Stimulated activated CD4-positive, alpha-beta T cell treated with anti-CD3 and anti-CD28 coated beads, Interleukin-15, amount 100 ng/mL, for 1 hour (primary cell): ENCODE measurements around the gene HECA.
"Not testable (repeated sequence)": the region's sequence is repeated elsewhere in the genome, so short reads cannot be mapped to it uniquely, and the experiment has no call there.

Experiments
- DNase-seq, 2 donors: peaks; one replicate each; pipeline ENCODE4 v3.0.0-alpha.2; 2020; ENCODE audit warnings: low read depth in 1 of 2, low spot score in 1 of 2

HECA gene

DNA sequence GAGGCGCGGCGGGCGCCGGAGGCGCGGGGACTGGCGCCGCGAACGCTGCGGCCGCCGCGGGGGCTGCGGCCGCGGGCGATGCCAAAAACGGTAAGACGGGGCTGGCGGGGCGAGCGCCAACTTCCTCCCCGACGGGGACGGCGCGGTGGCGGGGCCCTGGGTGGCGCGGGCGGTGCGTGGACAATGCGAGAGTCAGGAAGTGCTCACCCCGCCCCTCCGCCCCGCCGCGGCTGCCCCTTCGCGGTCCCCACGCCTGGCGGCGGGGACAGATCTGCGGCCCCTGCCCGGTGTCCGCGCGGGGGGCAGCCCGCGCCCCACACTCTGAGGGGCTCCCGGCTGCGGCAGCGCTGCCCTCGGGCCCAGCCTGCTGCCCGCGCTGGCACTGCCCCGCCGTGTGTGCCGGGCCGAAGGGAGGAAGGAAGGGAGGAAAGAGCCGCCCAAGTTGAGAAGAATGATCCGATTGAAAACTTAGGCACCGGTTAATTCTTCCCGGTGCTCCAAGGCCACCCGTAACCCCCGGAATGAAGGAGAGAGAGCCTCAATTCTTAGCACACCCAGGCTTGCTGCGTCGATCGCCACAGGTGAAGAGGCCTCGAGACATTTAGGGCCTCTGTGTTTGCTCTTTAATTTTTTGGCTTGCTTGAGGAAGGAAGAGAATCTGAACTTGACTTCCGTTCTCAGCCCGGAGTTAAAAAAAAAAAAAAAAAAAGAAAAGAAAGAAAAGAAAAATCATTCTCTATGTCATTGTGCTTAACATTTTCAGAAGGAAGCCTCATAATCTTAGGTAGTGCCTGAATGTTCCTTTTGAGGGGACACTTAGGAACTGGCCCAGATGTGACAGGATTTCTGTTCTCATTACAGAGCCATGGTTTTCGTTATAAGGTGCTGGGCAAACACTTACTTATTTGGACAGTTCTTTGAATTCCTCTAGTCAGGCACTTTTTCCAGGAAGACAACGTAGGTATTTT, 982 bp downstream of the HECA start:
- peak; percentile 24 to 37 for DNase-seq

DNA sequence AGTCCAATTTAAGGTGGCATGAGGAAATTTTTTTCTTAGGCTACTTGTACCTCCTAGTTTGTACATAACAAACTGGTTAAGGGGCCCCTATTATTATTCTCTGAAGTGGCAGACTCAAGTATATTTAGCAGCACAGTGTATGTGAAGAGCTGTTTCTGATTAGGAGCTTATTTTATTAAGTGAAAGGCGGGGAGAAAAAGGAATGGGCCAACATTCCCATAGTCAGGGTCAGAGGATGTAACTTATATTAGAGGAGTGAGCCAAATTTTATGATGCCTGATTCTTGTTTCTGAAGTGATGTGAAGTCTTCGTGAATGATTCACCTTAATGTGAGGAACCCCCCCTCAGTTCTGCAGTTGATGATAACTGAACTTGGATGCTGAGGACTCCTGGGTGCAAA, 2.8 kb downstream of the HECA start:
- DNase-seq: no peak

DNA sequence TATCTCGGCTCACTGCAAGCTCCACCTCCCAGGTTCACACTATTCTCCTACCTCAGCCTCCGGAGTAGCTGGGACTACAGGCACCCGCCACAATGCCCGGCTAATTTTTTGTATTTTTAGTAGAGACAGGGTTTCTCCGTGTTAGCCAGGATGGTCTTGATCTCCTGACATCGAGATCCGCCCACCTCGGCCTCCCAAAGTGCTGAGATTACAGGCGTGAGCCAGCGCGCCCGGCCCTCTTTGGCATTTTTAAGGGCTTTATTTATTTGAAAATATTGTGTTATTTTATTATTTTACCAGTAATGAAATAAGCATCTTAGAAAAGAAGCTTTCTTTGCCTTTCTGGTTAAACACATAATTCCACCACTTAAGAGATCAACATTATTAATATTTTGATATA, 6.0 kb downstream of the HECA start:
- not testable (repeated sequence) for DNase-seq

DNA sequence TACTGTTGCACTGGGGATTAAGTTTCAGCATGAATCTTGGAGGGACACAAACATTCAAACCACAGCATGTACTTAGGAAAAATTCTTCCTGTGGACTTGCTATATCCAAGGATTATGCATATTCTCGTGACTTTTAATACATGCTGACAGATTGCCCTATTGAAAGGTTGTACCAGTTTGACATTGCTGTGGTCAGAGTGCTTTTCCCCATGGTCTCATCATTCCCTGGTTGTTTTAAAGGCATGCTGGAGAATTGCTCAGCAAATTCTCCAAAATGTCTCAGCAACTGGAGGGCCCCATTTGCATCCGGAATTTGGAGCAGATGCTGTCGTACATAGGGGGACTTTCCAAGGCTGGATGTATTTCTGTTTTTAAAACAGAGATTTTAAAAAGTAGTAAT, 7.4 kb downstream of the HECA start:
- DNase-seq: no peak

DNA sequence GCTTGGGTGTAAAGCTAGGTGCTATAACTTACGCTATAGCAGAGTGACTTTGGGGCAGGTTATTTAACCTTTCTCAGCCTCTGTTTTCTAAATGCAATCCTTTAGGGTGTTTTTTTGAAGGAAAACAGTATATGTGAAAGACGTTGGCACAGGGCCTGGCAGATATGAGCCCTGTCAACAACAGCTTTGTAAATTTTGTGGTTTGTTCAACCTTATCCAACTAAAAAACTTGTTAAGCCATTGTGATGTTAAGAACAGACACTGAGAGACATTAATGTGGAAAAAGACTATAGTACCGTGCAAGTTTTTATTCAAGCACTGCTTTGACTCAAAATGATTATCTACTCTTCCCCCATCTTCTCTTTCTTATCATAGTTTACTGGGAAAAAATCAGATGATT, 8.2 kb downstream of the HECA start:
- no peak for DNase-seq

DNA sequence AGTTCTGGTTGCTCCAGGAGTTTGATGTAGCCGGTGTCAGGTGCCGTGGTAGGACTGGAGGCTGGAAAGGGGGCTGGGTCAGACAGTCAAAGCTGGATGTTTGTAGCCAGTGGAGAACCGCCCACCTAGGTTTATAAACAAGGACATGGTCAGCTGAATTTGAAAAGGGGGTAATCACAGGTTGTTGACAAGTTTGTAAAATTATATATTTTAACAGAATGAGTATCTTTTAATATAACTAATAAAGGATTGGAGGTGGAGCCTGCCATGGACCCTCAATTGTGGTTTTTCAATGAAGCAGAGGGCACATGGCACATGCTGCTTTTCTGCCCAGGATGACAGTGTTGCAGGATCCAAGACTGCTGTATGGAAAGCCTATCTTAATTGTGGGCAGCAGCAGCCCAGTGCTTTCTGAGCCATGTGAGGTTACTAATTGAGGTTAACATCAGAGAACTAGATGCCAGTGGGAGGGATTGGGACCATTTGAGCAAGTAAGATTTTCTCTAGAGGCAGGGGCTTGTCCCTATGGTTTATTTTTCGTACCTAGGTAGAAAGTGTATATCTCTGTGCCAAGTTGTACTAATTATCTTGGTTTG, 9.7 kb downstream of the HECA start:
- no peak for DNase-seq

DNA sequence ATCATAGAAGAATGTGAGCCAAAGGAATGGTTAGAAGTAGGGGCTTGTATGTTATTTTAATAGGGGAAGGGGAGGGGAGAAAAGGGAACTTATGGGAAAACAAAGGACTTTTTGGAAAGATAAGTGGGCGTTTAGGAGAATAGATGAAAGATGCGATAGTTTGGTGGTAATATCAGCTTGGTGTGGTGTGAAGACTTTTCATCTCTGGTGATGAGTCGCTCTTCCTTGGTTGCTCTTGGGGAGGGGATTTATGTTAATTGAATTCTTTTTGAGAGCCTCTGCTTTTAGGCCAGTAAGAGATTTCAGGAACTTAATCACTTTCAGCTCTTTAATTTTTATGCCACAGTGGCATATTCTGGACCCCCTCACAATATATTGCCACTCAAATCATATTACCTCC, 10.8 kb downstream of the HECA start:
- no peak for DNase-seq

DNA sequence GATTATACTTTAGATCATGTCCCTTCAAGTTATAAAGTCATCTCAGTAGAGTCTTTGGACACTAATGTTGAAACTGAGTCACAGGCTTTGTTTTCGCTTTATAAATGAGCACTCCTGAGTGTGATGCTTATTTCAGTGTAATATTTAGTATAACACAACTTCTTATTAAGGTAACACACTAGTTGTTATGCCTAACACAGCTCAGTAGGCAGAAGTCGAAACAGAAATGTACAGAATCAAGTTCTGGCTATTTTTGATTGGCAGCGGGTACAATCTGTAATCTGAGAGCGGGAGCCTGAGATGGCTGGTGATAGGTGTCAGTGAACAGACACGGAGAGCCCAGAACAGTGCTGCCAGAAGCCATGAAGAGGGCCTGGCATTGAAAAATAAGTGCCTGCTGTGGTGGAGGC, 11.4 kb downstream of the HECA start:
- DNase-seq: no peak

DNA sequence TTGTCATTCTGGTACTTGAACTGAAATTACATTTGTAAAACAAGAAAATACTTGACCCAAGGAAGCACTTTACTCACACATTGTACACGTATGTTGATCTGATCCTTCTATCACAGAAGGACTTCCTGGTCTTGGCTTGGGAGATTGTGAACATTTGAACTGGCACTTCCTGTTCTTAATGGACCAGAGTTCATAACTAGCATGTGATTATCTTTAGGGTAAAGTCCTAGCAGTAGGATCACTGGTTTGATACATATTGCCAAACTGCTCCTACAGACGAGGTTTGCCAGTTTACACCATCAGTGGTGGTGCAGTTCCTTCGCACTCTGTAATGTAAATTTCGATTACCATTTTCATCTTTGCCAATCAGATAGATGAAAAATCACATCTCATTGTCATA, 12.7 kb downstream of the HECA start:
- DNase-seq: no peak

DNA sequence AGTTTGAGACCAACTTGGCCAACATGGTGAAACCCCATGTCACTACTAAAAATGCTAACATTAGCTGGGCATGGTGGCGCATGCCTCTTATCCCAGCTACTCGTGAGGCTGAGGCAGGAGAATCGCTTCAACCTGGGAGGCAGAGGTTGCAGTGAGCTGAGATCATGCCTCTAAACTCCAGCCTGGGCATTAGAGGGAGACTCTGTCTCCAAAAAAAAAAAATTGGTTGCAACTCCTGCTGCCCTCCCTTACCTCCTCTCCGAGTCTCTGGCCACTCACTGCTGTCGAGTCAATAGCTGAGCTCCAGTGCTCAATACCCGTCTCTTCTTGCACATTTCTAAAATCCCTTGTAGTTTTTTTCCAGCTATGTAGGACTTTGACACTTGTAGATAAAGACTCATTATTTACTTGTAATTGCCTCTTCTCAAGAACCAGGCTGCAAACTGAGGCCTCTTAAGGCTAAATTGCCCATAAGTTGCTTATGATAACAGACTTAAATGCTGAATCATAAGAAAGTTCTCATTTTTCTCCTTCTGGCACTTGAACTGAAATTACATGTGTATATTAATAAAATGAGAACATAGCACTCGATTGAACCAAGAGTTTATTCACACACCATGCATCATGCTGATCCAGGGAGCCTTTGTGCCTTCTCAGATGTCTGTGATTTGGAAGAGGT, 13.8 kb downstream of the HECA start:
- no peak for DNase-seq

DNA sequence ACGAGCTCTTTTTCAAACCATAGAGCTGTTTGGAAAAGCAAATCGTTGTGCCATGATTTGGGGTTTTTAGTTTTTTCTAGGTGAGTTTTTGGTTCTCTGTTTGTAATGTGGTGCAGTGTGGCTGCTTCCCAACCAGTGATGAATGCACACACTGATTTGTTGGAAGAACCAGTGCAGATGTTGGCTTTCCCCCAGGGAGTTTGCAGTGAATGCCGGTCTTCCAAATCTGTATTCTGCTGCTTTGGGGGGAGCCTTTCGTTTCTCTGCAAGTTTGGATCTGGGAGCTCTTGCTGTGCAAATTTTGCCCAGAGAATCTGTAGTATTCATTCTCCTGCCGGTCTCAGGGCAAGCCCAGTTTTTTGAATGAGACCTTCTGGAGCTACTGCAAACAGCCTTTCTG, 14.5 kb downstream of the HECA start:
- no peak for DNase-seq

DNA sequence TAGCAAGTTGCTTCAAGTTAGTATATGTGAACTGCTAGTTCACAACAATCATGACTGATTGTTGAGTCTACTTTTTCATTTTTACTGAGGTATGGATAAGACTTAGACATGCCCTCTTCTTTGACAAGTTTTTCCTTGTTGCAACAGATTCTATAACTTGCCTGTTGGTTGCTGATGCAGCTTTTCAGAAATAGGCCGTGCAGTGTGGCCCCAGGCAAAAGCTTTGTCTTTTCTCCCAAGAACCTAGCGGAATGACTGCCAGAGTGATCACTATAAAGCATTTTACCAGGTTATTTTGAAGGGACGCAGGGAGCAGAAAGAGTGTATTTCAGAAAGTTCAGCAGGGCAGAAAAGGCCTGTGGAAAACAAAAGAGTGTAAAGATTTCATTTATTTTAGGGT, 16.0 kb downstream of the HECA start:
- DNase-seq: no peak

DNA sequence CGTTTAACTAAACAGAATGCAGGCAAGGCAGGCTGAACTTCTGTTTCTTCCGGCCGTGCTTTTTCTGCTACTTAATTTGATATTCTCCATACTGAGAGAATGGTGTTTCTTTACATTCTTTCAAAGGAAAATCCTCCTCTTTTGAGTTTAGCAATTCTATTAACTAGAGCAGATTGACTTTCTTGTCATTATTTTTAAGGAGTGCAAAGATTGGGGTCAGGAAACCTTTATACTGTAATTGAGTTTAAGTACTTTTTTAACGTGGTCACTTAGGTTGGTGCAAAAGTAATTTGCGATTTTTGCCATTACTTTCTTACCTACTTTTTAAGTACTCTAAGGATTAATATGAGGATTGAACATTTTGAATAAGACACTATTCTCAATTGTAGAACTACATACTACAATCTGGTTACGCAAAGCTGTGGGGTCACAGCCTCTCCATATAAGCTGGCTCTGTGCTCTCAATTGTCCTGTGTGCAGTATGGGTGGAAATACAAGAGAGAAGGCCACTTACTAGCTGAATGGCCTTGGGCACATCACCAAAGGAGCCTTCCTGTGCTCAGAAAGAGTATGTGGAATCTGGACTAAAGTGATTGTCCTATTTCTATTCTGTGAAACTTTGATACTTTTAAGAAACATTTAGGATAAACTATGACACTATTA, 16.7 kb downstream of the HECA start:
- no peak for DNase-seq

DNA sequence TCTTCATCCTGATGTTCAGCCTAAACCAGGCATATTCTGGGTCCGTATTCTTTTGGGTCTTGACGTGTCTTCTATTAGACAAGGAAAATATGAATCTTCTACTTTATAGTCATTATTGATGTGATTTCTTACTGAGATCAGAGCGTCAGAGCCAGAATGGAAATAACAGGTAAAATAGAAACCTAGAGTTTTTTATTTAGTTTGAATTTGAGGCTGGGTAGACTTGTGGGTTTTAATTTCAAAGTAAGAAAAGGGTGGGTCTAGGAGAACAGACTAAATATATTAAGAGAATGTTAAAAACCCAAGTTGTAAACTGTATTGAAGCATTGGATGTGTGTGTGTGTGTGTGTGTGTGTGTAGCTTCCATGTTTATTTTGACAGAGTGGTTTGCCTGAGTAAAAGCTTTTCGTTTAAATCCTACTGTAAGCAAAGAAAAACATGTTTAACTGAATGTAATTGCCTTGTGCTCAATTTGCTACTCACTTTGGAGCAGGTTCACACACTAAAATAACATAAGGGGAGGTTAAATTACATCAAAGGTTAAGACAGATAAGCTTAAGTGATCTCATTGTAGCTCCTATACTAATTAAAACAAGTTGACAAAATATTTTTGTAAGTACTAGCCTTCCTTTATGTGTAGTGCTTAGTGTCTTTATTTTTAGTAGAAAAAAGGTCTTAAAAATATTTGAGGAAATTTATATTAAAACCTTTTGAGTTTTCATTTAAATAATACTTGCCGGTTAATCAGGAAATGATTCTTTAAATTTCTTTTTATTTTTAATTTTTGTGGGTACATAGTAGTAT, 17.4 kb downstream of the HECA start:
- no peak for DNase-seq

DNA sequence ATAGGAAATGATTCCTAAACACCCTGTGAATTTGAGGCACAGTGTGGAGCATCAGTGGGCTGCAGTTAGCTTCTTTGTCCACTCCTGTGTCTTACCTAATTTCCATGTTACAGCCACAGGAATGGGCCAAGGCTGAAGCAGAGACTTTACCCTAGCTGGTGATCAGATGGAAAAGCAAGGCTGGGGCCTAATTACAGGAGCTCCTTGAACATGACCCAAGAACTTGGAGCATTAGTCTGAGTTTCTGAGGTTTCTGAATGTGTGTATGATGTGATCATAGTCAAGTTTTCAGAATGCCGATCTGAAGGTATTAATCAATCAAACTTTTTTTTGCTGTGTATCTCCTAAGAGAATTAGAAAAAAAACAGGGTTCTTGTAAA, 18.0 kb downstream of the HECA start:
- no peak for DNase-seq

DNA sequence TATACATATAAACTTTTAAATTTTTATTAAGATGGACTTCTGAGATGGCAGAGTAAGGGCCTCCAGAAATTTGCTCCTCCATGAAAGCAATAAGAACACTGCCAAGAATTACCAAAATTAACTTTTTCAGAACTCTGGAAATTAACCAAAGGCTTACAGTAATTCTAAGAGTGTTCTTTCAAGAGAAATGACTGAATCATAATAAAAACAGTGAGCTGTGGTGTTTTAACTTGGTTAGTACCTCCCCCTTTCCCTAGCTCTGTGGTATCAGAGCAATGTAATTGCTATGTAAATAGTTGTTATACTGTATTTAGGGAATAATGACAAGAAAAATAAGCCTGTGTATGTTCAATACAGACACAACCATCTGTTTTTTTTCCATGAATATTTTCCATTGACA, 19.0 kb downstream of the HECA start:
- DNase-seq: no peak

DNA sequence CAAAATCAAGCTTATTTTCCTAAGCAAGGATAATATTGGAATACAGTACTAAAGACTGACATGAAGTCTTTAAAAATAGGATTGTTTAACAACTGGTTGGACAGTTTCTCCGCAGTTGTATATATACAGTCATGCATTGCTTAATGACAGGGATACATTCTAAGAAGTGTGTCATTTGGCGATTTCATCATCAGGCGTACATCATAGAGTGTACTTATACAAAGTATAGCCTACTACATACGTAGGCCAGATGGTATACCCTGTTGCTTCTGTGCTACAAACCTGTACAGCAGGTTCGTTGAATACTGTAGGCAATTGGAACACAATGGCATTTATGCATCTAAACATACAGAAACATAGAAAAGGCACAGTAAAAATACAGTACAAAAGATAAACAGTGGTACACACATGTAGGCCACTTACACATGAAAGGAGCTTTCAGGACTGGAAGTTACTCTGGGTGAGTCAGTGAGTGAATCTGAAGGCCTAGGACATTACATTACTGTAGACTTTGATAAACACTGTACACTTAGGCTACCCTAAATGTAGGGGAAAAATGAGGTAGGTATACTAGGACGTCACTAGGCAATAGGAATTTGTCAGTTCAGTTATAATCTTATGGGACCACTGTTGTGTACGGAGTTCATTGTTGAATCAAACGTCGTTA, 20.1 kb downstream of the HECA start:
- DNase-seq: no peak

DNA sequence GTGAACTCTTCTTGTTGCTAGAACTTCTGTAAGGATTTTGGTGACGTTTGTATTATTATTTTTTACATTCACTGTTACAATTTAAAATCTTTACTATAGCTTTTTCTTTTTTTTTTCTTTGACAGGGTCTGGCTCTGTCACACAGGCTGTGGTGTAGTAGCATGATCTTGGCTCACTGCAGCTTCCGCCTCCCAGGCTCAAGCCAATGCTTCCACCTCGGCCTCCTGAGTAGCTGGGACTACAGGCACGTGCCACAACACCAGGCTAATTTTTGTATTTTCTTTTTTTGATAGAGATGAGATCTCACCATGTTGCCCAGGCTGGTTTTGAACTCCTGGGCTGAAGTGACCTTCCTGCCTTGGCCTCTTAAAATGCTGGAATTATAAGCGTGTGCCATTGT, 21.2 kb downstream of the HECA start:
- no peak for DNase-seq

DNA sequence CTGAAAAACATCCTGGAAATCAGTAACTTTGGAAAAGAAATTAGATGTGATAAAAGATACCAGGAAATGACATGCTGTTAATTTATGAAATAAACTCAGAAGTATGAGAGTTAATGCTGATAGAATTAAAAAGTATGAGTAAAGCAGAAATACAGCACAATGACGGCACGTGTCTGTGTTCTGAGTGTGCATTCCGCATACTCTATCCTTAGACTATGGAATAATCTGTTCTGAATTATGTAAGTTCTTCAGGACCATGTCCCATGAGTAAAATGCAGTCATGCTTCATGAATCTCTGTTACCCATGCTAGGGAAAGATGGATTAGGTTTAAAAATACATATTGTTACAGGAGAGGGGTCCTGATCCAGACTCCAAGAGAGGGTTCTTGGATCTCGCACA, 21.7 kb downstream of the HECA start:
- no peak for DNase-seq

DNA sequence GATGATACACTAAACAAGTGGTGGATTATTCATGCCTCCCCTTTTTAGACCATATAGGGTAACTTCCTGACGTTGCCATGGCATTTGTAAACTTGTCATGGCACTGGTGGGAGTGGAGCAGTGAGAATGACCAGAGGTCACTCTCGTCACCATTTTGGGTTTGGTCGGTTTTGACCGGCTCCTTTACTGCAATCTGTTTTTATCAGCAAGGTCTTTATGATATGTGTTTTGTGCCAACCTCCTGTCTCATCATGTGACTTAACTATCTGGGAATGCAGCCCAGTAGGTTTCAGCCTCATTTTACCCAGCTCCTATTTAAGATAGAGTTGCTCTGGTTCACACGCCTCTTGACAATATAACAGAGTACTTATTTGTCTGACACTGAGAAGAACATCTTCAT, 22.2 kb downstream of the HECA start:
- DNase-seq: not testable (repeated sequence)
